T-cell (primary cell): Measurements from ENCODE around the gene ZIK1. TPM values are rescaled to one million over a fixed set of nuclear protein-coding genes. Genes with fewer than 3 reads are reported as not detected.
A peak's percentile ranks its signal among the peaks of the same experiment; 100 is the strongest.

Experiments
- ATAC-seq, 4 experiments: fragments of 200-7000 bp in 3 of 4; fragments of 150-1000 bp in 1 of 4; cut with Tn5 transposase; replicated peaks in 1 of 4; 1 replicate in 3 of 4; 2 replicates in 1 of 4; pipeline ENCODE4 v1.10.0; 2021; ENCODE audit warnings: moderate library complexity in 3 of 4, mild to moderate bottlenecking in 2 of 4, moderate number of reproducible peaks in 1 of 4
- CTCF ChIA-PET, 2 donors: fragments of 300-600 bp; sonication (Branson Sonifier 250); formaldehyde crosslinking; loops; one replicate each; lab custom pipeline; 2022; ENCODE audit warnings: antibody characterized with exemption in 2 of 2; lab: Charles Lee
- POLR2A ChIA-PET, 2 donors: fragments of 300-600 bp; sonication (Branson Sonifier 250); formaldehyde crosslinking; loops; one replicate each; lab custom pipeline; 2022; ENCODE audit warnings: antibody characterized with exemption in 2 of 2; lab: Charles Lee
- DNase-seq, 35 experiments: peaks; one replicate each; pipeline versions ENCODE4 v3.0.0 to v3.0.0-alpha.2; 2013 to 2023
- H3K27ac ChIP-seq: one replicate; pipeline ENCODE4 v1.5.1; 2013; ENCODE audit warnings: low read length
- H3K27me3 ChIP-seq, 2 experiments: replicated peaks in 1 of 2; 1 replicate in 1 of 2; 2 replicates in 1 of 2; pipeline versions ENCODE4 v1.6.1 to v1.7.0; 2013; ENCODE audit warnings: low read length in 1 of 2, mixed read lengths in 1 of 2; ENCODE audit not compliant: control insufficient read depth in 2 of 2, insufficient read depth in 2 of 2; ENCODE audit errors: extremely low read depth in 1 of 2
- H3K36me3 ChIP-seq, 2 donors: 1 replicate in 1 of 2; 2 replicates in 1 of 2; pipeline versions ENCODE4 v1.6.1 to v1.7.0; 2013; ENCODE audit warnings: low read length in 1 of 2; ENCODE audit not compliant: control insufficient read depth in 2 of 2, insufficient read depth in 1 of 2; ENCODE audit errors: extremely low read depth in 1 of 2
- H3K4me1 ChIP-seq, 2 experiments: 1 replicate in 1 of 2; 2 replicates in 1 of 2; pipeline versions ENCODE4 v1.6.1 to v1.7.0; 2013; ENCODE audit warnings: low read length in 2 of 2, mixed read lengths in 1 of 2; ENCODE audit not compliant: insufficient read depth in 2 of 2, control insufficient read depth in 1 of 2; ENCODE audit errors: extremely low read depth in 1 of 2
- H3K4me3 ChIP-seq, 2 donors: 1 replicate in 1 of 2; 2 replicates in 1 of 2; pipeline versions ENCODE4 v1.5.1 to v1.7.0; 2013; ENCODE audit warnings: mild to moderate bottlenecking in 2 of 2, low read length in 1 of 2, moderate library complexity in 1 of 2; ENCODE audit not compliant: control insufficient read depth in 1 of 2; ENCODE audit errors: extremely low read depth in 1 of 2
- H3K9me3 ChIP-seq: 2 replicates; pipeline ENCODE4 v1.7.0; 2013
- H3K27ac Mint-ChIP-seq, 2 donors: one replicate each; pipeline ENCODE4 v1.8.0; 2020 to 2021; ENCODE audit warnings: mild to moderate bottlenecking in 2 of 2, mixed read lengths in 2 of 2
- H3K27me3 Mint-ChIP-seq, 2 donors: one replicate each; pipeline ENCODE4 v1.8.0; 2021 to 2022; ENCODE audit warnings: mixed read lengths in 2 of 2
- H3K36me3 Mint-ChIP-seq: one replicate; pipeline ENCODE4 v1.8.0; 2021; ENCODE audit warnings: mixed read lengths
- H3K4me1 Mint-ChIP-seq, 3 donors: one replicate each; pipeline ENCODE4 v1.8.0; 2020 to 2022; ENCODE audit warnings: mixed read lengths in 3 of 3, mild to moderate bottlenecking in 1 of 3
- H3K4me3 Mint-ChIP-seq, 3 donors: one replicate each; pipeline ENCODE4 v1.8.0; 2020 to 2022; ENCODE audit warnings: mild to moderate bottlenecking in 3 of 3, mixed read lengths in 3 of 3, moderate library complexity in 3 of 3
- H3K9me3 Mint-ChIP-seq, 3 donors: one replicate each; pipeline ENCODE4 v1.8.0; 2020 to 2022; ENCODE audit warnings: mixed read lengths in 3 of 3
- WGBS: methylation state at CpG from one replicate; pipeline ENCODE4 v1.1.5; 2013; ENCODE audit warnings: missing lambda C conversion rate; ENCODE audit not compliant: insufficient coverage; 5-methylcytosine and 5-hydroxymethylcytosine counted together
- total RNA-seq, 35 experiments: library from RNA in 6 of 35; stranded (reverse) in 6 of 35; fragments of 120-200 nt in 1 of 35; gene quantifications; one replicate each; pipeline versions ENCODE4 v1.2.1 to v1.2.4 and lab custom pipeline; 2013 to 2026

The ZIK1 gene
- total RNA-seq, 5 donors from 2014 or later (not counting 1 experiment from before 2014, with no cell fraction given): 4.9 to 10.6 (median 8.2) TPM

DNA sequence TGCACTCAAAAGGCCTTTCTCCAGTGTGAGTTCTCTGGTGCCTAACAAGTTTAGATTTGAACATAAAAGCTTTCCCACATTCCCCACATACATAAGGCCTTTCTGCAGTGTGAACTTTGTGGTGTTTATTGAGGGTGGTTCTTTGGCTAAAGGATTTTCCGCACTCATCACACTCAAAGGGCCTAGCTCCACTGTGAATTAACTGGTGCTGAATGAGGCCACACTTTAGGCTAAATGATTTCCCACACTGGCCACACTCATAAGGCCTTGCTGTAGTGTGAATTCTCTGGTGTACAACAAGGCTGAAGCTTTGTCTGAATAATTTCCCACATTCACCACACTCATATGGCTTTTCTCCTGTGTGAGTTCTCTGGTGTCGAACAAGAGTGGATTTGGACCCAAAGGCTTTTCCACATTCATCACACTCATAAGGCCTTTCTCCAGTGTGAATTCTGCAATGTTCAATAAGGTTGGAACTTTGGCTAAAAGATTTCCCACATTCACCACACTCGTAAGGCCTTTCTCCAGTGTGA, 11.5 kb upstream of the ZIK1 start:
- Mint-ChIP-seq H3K9me3 (peaks cover 32 to 74% (median 66%) of the 10 kb centered on the region in 3 donors), H3K36me3 (peaks cover 68% of the 10 kb centered on the region), H3K27ac (no peak overlapping the region), H3K27me3 (no peaks in the 10 kb centered on the region), H3K4me3 (no peak overlapping the region), H3K4me1 (peaks cover 9 to 15% (median 12%) of the 10 kb centered on the region in 3 donors)
- ATAC-seq (no peak), DNase-seq (no peak)
- Histone ChIP-seq H3K9me3 (peaks cover 19% of the 10 kb centered on the region), H3K4me3 (no peak overlapping the region), H3K4me1 (peaks cover 0 to 2% of the 10 kb centered on the region in 2 experiments), H3K27ac (no peak overlapping the region), H3K36me3 (peaks cover 21 to 46% of the 10 kb centered on the region in 2 donors), H3K27me3 (no peaks in the 10 kb centered on the region)
- CTCF ChIA-PET: no interaction called here
- no CpG with 5 or more reads among the region's 3 CpGs for WGBS
- POLR2A ChIA-PET: no interaction called here

DNA sequence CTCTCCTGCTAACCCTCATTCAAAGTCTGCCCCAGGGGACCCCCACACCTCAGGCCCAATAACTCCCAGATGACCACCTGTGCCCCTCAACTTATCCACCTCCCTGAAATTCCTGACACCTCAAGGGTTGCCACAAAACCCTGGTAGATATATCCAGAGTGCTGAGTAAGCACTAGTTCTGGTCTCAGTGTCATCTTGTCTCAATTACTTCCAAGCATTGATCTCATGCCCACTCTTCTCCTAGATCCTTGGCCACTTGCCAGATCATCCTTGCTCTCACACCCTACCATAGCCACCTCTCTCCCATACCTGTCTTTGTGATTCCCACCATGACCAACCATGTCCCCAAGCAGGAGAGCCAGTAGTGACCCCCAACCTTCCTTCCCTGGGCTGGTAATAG, 7.3 kb upstream of the ZIK1 start:
- no peak overlapping the region for H3K27ac ChIP-seq
- DNase-seq: no peak
- peaks cover 16% of the 10 kb centered on the region for H3K9me3 ChIP-seq
- peaks cover 21 to 46% of the 10 kb centered on the region in 2 donors for H3K36me3 ChIP-seq
- peak overlapping the region in 1 of 2 donors; percentile 25 for H3K4me3 ChIP-seq
- ChIA-PET POLR2A (no interaction called here), CTCF (no interaction called here)
- H3K36me3 Mint-ChIP-seq: peaks cover 63% of the 10 kb centered on the region
- no peak for ATAC-seq
- no peak overlapping the region for H3K27ac Mint-ChIP-seq
- H3K4me3 Mint-ChIP-seq: peak overlapping the region; percentile 43 to 75 (median 53)
- H3K4me1 ChIP-seq: peaks cover 4 to 17% of the 10 kb centered on the region in 2 experiments
- H3K4me1 Mint-ChIP-seq: peaks cover 23 to 25% (median 24%) of the 10 kb centered on the region in 3 donors
- H3K27me3 Mint-ChIP-seq: no peaks in the 10 kb centered on the region
- H3K27me3 ChIP-seq: no peaks in the 10 kb centered on the region
- H3K9me3 Mint-ChIP-seq: peaks cover 32 to 61% (median 56%) of the 10 kb centered on the region in 3 donors

DNA sequence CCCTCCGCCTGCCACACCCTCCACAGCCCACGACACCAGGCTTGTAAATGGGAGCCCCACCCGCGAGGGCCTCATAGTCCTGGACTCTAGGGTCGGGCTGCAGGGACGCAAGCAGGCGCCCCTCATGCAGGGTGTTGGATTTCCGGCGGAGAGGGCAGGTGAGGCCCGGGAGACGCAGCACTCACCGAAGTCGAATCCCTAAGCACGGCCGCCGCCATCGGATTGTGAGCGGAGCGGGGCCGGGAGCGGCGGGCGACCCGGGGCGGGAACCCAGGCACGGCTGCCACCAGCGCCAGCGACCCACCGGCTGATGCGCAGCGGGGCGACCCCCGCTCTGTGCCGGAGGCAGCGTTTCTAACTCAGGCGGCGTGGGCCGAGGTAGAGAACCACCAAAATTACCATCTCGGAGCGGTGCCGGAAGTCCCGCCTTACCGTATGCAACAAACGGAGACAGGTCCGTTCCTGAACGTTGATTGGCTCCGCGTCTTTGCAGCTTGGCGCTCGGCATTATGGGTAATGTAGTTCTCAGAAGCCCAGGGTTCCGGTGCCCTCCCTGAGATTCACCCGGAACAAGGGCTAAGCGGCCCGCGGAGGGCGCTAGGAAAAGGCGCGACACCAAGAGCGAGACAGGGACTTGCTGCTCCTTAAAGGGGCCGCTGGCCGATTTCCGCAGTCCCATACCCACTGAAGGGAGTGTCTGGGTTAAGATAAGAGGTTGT, 5.3 kb upstream of the ZIK1 start, which contains the start of gene ZNF416:
TSS of gene ZNF416 (minus strand) at position 425 of the 719 bp plus-strand sequence. CDS start at position 218, 207 bp downstream.
- WGBS: under 1% methylated on average over 52 of the region's 62 CpGs
- peak within 1 kb of the TSS; percentile 75 to 84 (median 78) for H3K4me3 Mint-ChIP-seq
- H3K27ac Mint-ChIP-seq: peak within 1 kb of the TSS; percentile 92
- H3K4me1 Mint-ChIP-seq: peaks cover 26 to 31% (median 26%) of the 10 kb centered on the region in 3 donors
- Histone ChIP-seq H3K36me3 (peaks cover 18 to 33% of the 10 kb centered on the region in 2 donors), H3K9me3 (no peaks in the 10 kb centered on the region), H3K4me1 (peaks cover 4 to 26% of the 10 kb centered on the region in 2 experiments), H3K27me3 (peaks cover 0 to 7% of the 10 kb centered on the region in 2 experiments), H3K27ac (peak within 1 kb of the TSS; percentile 52), H3K4me3 (peak within 1 kb of the TSS; percentile 72 to 84)
- CTCF ChIA-PET: interaction anchor here in 1 of 2 donors (0.6 to 1.4 kb wide), 2 partner anchors 35 to 189 kb away, joined by 3 read pairs; partner anchors contain the start of genes ZNF134 and ZNF548
- H3K27me3 Mint-ChIP-seq: no peaks in the 10 kb centered on the region
- ATAC-seq (peak; percentile 91 to 98 (median 96)), DNase-seq (peak; percentile 82 to 99 (median 96))
- peaks cover 46% of the 10 kb centered on the region for H3K36me3 Mint-ChIP-seq
- peaks cover 35 to 52% (median 43%) of the 10 kb centered on the region in 3 donors for H3K9me3 Mint-ChIP-seq
- POLR2A ChIA-PET: no interaction called here

DNA sequence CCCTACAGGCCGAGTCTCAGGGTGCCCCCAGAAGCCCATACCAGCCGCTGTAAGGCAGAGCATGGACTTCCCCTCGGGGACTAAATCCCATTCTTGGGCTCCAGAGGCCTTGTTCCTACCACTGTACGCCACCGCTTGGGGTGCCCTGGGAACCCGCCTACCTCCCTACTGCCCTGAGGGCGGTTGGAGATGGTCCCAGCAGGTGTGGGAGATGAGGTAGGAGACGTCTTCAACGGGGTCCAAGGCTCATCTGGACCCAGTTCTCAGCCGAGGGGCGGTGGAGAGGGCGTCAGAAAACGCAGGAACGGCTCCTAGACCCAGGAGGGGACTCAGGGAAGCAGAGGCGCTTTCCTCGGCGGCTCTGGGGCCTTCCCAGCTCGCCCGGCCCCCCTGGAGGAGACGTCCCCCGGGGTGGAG, 833 bp upstream of the ZIK1 start:
- H3K4me3 Mint-ChIP-seq: peak overlapping the region; percentile 91 to 98 (median 91)
- peaks cover 0 to under 1% of the 10 kb centered on the region in 2 donors for H3K36me3 ChIP-seq
- DNase-seq (peak in 1 of 35 experiments; percentile 3), ATAC-seq (no peak)
- ChIA-PET POLR2A (no interaction called here), CTCF (no interaction called here)
- H3K9me3 Mint-ChIP-seq: peaks cover 23 to 52% (median 42%) of the 10 kb centered on the region in 3 donors
- H3K27me3 ChIP-seq: peaks cover 0 to 7% of the 10 kb centered on the region in 2 experiments
- H3K36me3 Mint-ChIP-seq: peaks cover 43% of the 10 kb centered on the region
- H3K4me1 Mint-ChIP-seq: peaks cover 26 to 29% (median 27%) of the 10 kb centered on the region in 3 donors
- peaks cover 2 to 30% of the 10 kb centered on the region in 2 experiments for H3K4me1 ChIP-seq
- peak overlapping the region; percentile 63 for H3K27ac ChIP-seq
- H3K9me3 ChIP-seq: peaks cover 2% of the 10 kb centered on the region
- 64% methylated on average over 17 of the region's 21 CpGs for WGBS
- H3K27ac Mint-ChIP-seq: no peak overlapping the region
- H3K4me3 ChIP-seq: peak overlapping the region; percentile 69 to 72
- no peaks in the 10 kb centered on the region for H3K27me3 Mint-ChIP-seq

DNA sequence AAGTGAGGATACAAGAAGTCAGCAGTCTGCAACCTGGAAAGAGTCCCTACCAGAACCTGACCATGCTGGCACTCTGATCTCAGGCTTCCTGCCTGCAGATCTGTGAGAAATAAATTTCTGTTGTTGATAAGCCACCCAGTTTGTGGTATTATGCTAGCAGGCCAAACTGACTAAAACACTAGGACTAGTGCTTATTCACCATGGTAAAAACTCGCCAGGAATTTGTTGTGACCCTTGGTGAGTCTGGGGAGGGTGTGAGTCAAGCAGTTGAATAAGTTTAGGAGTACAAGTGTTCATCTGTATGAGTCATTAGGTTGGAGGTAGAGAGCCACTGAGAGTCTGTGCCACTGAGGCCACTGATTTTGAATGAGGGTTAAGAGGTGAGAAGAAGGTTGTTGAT, 3.6 kb downstream of the ZIK1 start:
- 75% methylated on average over 1 of the region's 1 CpG for WGBS
- H3K36me3 ChIP-seq: peaks cover 6 to 27% of the 10 kb centered on the region in 2 donors

DNA sequence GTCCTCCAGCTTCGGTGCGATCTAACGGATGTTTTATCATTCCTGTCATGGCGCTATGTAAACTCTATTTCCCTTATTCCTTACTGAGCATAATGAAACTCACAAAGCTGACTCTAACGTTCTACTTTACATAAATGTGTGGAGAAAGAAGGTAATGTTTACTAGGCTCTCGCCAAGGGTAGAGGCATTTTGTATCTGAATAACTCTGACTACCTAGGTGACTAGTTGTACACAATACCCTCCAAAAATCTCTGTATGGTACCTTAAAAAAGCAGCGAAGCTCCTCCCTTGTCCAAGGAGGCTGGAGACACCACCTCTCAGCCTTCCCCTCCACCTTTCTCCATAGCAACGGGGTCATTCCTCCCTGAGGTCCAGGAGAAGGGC, 15.4 kb downstream of the ZIK1 start:
- peak overlapping the region; percentile 32 for H3K27ac ChIP-seq
- peaks cover 36% of the 10 kb centered on the region for H3K36me3 Mint-ChIP-seq
- CTCF ChIA-PET: no interaction called here

More for the DNA sequence above, 3.6 kb downstream of the ZIK1 start:
- H3K27ac Mint-ChIP-seq: no peak overlapping the region
- Histone ChIP-seq H3K9me3 (peaks cover 22% of the 10 kb centered on the region), H3K27me3 (peaks cover 0 to 7% of the 10 kb centered on the region in 2 experiments), H3K27ac (no peak overlapping the region), H3K4me3 (no peak overlapping the region), H3K4me1 (peaks cover 2 to 21% of the 10 kb centered on the region in 2 experiments)
- DNase-seq (no peak), ATAC-seq (no peak)
- POLR2A ChIA-PET: no interaction called here
- H3K4me3 Mint-ChIP-seq: no peak overlapping the region
- H3K27me3 Mint-ChIP-seq: no peaks in the 10 kb centered on the region
- H3K9me3 Mint-ChIP-seq: peaks cover 29 to 68% (median 62%) of the 10 kb centered on the region in 3 donors
- CTCF ChIA-PET: no interaction called here
- H3K4me1 Mint-ChIP-seq: peaks cover 19 to 20% (median 19%) of the 10 kb centered on the region in 3 donors
- H3K36me3 Mint-ChIP-seq: peaks cover 75% of the 10 kb centered on the region

More for the DNA sequence above, 15.4 kb downstream of the ZIK1 start:
- Histone ChIP-seq H3K4me3 (peak overlapping the region; percentile 76 to 98), H3K9me3 (peaks cover 4% of the 10 kb centered on the region), H3K27me3 (no peaks in the 10 kb centered on the region), H3K4me1 (peaks cover 2 to 16% of the 10 kb centered on the region in 2 experiments), H3K36me3 (peaks cover 4 to 5% of the 10 kb centered on the region in 2 donors)
- H3K4me3 Mint-ChIP-seq: peak overlapping the region; percentile 73 to 88 (median 85)
- ATAC-seq: peak in 1 of 4 experiments; percentile 12
- no peaks in the 10 kb centered on the region for H3K27me3 Mint-ChIP-seq
- DNase-seq: no peak
- H3K27ac Mint-ChIP-seq: peak overlapping the region; percentile 84 to 91
- POLR2A ChIA-PET: no interaction called here
- H3K9me3 Mint-ChIP-seq: peaks cover 31 to 48% (median 38%) of the 10 kb centered on the region in 3 donors
- WGBS: 0% methylated on average over 1 of the region's 8 CpGs
- peaks cover 25 to 27% (median 25%) of the 10 kb centered on the region in 3 donors for H3K4me1 Mint-ChIP-seq
